GM18873 (cell line): ENCODE results near the gene ARL2BP.

Experiments
- ATAC-seq: cut with Tn5 transposase; IDR thresholded peaks from one replicate; pipeline ENCODE4 v1.9.1; 2021; ENCODE audit warnings: mild to moderate bottlenecking, moderate library complexity, moderate number of reproducible peaks; ENCODE audit not compliant: unreplicated experiment, low FRiP score

The ARL2BP gene

GRCh38 chr16:57279780-57280638, 35.0 kb downstream of the ARL2BP start:
- ATAC-seq = no peak

- ATAC-seq = no peak
Measured at GRCh38 chr16:57281791-57282190, 36.7 kb downstream of the ARL2BP start.

GRCh38 chr16:57282510-57283213, 37.6 kb downstream of the ARL2BP start:
- ATAC-seq = no peak

- no peak for ATAC-seq
Measured at GRCh38 chr16:57283214-57283958, 38.3 kb downstream of the ARL2BP start.

- no peak for ATAC-seq
Measured at GRCh38 chr16:57283959-57284208, 38.8 kb downstream of the ARL2BP start.

- ATAC-seq = no peak
Measured at GRCh38 chr16:57284209-57284951, 39.3 kb downstream of the ARL2BP start, which contains the start of gene PLLP. Gene PLLP (minus strand): TSS chr16:57284672. CDS start chr16:57284540, 132 bp downstream.

- no peak for ATAC-seq
Measured at GRCh38 chr16:57284952-57285363, 39.9 kb downstream of the ARL2BP start.

- no peak for ATAC-seq
Measured at GRCh38 chr16:57285379-57285778, 40.3 kb downstream of the ARL2BP start.

GRCh38 chr16:57289391-57290257, 44.6 kb downstream of the ARL2BP start:
- no peak for ATAC-seq

- no peak for ATAC-seq
Measured at GRCh38 chr16:57297856-57298255, 52.8 kb downstream of the ARL2BP start.

- ATAC-seq = peak; percentile 18
Measured at GRCh38 chr16:57299009-57299718, 54.1 kb downstream of the ARL2BP start.

GRCh38 chr16:57299719-57300386, 54.8 kb downstream of the ARL2BP start:
- ATAC-seq = peak; percentile 42

GRCh38 chr16:57300387-57301125, 55.5 kb downstream of the ARL2BP start:
- ATAC-seq = peak; percentile 83

- ATAC-seq = no peak
Measured at GRCh38 chr16:57301126-57301817, 56.2 kb downstream of the ARL2BP start.
